Activated naive CD4-positive, alpha-beta T cell (primary cell): ENCODE results near the gene GRID1.

Source experiments
- DNase-seq, 4 experiments: peaks; one replicate each; lab custom pipeline; 2025; lab: John Stamatoyannopoulos, UW

GRID1 gene

DNA sequence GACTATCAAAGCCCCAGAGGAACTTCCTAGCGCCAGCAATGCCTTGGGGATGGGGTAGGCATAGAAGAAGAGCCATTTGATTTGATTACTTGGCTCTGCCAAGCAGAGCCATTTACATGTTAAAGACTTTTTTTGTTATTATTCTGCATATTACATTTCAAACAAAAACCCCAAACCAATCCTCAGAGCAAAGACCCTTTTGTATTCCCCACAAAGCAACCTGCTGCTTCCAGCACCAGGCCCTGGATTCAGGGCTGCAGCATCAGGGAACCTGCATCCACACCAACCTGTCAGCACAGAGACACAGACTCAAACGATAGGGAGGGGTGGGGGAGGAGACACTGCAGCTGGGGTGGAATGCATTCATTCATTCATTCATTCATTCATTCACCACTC lies 73.2 kb downstream of the GRID1 start:
- no peak for DNase-seq

DNA sequence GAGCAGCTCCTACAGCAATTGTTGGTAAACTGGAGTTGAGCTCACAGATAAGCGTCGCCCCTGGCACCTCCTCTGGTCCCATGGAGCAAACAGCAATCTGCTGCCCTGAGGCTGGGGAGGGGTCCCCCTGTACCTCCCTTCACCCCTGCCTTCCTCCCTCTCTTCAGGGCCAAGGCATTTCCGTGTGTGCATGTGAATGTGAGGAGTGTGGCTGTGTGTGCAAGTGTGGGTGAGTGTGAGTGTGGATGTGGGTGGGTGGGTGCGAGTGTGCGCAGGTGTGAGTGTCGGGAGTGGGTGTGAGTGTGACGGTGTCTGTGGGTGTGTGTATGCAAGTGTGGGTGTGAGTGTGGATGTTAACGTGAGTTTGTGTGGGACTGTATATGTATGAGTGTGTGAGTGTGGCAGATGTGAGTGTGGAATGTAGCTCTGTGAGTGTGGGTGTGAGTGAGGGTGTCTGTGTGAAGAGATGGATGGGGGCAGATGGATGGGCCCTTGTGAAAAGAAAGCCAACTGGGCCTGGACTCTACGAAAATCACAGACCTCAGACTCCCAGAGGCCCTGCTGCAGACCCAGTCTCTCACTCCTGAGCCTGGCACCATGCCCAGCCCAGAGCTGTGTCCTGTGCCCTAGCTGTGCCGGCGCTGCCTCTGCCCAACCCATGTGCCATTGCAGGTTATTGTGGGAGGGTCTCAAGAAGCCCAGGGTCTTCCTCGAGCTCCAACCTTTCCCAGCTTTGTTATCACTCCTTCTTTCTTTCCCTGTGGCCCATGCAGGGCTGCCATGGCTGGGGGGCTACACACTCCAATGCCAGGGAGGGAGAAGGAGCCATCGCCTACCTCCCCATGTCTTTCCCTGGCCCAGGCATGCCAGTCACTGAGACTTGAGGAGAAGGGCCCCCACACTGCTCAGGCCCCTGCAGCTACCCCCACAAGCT lies 73.9 kb downstream of the GRID1 start:
- no peak for DNase-seq

DNA sequence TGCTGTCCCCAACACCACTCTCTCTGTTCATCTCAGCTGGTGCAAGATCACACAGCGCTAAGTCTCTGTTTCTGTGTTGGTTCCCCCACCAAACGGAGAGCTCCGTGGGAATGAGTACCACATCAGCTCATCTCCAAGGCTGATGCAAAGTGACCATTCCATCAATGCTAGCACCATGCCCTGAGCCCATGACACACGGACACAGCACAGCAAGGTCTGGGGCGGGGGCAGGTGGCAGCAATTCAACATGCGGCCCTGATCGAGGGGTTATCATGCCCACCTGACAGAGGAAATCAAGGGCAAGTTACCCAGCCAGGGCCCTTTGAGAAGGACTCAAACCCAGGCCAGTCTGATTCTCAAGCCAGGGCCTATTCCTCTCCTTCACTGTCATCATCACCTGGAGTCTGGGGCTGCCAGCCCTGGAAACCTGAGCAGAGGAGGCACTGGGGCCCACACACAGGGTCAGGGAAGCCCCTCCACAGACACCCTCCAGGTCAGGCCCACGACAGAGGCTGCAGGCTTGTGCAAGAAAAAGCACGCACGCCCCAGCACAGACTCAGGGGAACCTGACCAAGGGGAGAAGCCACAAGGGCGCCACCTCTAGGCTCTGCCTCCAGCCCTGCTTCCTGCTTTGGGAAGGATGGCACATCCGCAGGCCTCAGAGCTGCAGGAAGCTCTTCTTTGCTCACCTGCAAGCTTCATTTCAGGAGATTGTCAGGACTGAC lies 74.8 kb downstream of the GRID1 start:
- DNase-seq = no peak

DNA sequence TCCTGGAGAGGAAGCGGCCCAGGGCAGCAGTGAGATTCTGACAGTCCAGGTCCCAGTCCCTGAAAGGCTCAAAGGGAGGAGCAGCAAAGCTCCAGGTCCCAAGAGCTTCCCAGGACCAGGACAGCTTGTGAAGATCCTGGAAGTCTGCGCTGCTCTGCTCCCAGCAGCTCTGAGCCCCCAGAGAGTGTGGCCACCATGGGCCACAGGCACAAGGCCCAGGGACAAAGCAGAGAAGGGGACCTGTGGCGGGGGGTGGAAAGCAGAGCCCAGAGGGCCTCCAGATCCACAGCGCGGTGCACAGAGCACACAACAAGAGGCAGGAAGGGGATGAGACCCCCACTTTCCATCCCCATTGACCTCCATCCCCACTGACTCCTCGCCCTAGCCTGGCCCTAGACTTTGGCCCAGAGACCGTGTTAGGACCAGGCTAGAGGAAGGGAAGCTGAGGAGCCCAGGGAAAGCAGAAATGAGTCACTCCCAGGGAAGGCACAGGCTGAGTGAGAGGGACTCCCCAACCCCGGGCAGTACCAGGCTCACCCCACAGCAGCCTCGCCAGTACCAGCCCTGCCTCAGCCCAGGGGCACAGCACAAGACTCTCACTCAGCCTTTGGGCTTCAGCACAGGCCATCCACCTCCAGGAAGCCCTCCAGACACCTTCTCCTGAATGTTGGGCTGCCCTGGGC lies 75.5 kb downstream of the GRID1 start:
- no peak for DNase-seq

DNA sequence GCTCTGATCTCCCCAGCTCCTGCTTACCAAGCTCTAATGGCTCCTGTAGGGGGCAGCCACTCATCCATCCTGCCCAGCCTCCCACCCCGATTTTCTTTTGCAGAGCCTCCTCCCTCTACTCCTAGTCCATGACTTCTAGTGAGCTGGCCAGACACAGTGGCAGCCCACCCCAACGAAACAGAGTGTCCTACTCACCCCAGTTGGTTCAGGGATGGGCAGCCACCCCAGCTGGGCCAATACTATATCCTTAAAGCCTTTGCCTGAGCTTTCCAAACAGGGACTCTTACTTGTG lies 77.1 kb downstream of the GRID1 start:
- DNase-seq = no peak

DNA sequence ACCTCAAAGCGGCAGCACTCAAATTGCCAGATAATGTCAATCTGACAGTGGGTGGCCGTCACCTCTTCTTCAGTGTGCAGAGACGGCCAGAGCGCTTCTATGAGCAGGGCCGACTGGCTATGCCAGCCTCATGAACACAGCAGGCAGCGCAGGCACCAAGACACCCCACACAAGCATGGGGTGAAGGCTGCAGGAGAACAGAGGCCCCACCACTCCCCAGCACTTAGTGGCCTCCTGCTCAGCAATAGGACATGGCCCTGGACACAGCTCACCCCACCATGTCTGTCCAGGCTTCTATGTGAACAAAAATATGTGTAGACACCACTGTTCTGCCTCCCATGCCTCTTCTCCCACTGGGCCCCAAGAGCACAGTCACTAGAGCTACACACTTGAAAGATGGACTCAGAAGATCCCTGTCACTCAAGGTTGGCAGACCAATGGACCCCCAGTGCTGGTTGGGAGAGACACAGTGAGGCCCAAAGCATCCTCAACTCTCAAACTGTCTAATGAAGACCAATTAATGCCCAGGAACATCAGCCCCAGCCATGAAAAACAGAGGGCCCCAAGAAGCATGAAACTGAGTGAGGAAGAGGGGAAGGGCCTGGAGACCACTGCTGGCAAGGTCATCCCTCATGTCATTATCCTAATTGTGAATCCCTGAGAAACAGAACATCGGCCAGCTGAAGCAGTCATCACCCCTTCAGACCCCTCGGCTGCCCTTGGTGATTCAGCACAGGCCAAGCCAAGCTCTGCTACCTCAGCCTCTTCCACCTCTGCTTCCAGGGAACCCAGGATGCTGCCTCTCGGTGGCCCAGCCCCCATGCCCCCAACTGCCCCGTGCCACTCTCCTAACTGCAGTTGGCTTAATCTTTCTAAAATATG lies 77.7 kb downstream of the GRID1 start:
- no peak for DNase-seq

DNA sequence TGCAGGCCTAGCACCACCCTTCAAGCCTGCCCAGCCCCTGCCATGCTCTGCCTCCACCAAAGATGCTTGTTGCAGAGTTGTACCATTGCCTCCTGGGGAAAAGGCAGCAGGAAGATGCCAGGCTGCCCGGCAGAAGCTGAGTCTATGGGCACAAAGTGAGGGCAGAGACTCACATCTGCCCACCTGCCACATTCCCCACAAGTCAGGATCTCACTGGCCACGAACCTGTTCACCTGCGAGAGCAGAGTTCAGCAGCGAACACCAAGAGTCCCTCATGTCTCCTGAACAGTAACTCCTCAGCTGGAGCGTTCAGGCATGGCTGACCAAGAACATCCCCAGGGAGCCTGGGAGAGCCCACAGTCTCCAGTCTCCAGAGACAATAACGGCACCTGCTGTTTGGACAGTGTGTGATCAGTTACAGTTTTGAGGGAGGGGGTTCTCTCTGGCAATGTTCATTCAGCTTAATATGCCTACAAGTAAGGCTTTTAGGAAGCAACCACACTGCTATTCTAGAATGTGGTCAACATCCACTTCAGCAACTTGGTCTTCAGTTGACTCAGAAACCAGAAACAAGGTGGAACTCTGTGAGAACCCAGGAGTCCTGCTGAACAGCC lies 78.5 kb downstream of the GRID1 start:
- no peak for DNase-seq

DNA sequence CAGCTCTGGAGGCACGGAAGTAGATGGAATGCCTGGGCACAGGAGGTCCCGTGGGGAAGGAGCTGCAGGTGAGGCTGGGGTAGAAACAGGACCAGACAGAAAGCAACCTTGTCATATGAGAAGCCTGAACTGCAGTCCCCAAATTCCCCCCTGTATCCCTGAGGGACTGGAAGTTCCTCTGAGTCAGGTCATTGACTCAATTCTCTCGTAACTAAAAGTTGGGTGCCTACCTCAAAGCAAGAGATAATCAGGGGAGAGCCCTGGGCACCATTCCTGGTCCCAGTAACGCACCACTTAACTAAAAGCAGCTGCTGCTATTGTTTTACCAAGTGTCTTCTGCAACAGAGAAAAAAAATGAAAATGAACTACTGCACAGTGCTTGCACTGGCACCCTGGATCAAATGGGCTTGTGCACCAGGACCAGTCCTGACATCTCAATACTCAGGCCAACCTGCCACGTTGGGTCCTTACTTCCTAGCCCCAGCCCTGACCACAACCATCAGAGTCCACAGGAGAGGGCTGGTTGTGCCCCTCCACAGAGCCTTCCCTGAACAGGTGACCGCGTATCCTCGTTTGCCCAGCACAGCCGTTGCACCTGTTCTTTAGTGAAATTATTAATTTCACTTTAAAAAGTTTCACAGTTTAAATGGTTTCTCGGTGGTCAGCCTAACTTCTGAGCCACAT lies 79.3 kb downstream of the GRID1 start:
- DNase-seq = no peak

DNA sequence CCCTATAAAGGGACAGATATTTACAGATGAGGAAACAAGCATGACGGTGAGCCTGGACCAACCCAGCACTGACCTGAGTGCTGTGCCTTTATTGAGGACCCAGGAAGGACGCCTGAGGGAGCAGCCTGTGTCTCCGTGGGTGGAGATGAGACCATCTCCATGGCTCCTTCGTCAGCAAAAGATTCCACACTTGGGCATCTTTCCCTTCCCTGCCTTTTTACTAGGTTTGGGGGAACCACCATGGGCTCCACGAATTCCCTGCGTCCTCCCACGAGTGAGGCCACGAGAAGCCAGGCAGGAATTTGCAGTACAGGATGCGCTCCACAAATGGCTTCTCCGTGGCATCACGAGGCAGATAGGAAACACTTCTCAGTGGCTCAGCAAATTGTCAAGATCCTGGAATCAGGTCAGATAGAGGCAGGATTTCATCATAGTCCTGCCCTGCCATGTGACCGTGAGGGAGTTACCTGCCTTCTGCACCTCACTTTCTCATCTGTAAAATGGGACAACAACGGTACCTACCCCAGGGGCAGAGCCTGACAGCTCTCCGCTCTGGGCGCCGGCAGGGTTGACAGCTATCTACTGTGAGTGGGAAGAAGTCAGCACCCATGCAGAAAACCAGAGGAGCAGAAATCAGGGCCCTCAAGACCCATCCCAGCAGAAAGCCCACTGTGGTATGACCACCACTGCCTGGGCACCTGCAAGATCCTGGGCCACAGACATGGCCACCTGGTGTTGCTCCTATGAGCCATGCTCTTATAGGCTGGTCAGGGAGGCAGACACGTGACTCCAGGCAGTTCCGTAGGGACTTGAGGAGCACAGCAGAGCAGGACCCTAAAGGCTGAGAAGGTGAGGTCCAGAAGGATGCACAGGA lies 80.1 kb downstream of the GRID1 start:
- DNase-seq = no peak

DNA sequence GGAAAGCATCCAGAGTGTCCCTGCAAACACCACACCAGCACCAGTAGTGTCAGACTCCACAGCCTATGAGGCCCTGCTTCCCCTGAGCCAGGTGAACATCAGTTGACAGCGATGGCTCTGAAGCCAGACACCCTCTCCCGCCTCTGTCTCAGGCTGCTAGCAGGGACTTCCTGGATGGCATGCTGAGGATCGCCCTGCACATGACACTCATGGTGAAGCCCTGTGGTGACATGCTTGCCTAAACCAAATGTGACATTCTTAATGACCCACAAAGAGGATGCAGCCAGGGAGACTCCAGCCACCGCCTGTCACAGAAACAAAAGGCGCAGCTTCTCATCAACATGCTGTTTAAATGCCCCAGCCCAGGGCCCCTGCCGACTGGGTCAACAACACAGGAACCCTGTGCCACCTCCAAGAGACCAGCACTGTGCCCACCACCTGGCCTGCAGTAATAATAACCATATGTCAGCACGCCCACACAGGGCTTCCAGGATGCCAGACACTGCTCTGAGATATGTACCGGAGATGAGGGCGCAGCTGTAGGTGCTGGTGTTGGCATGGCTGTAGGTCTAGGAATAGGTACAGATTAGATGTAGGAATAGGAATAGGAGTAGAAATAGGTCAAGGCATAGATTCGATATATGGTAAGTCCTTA lies 81.3 kb downstream of the GRID1 start:
- no peak for DNase-seq

DNA sequence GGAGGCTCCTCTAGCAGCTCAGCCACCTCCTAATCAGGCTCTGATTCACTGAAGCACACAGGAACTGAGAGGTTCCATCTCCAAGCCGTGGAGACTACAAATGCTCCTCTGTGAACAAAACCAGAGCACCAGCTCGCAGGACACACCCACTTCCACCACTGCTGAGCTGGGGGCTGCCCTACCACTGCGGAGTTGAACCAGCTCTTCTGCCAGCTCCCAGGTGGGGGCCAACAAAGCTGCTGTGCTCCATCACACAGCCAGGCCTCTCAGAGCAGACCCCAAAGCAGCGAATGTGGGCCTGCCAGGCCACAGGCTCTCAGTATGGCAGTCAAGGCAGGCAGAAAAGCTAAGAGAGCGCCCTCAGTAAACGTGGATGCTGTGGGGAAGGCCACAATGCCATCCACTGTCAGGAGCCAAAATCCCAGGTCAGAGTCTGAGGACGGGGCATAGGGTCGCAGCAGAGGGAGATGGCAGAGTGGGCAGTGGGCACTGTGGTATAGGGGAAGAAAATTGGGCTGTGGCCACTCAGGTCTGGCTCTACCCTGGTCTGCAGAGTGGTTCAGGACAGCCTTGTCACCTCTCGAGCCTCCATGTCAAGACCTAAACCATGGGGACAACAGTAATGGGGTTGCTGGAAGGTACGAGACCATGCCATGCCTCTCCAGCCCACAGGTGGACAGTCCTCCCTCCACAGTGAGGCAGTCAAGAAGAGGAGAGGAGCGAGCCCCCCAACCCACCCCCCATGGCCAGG lies 82.1 kb downstream of the GRID1 start:
- no peak for DNase-seq

DNA sequence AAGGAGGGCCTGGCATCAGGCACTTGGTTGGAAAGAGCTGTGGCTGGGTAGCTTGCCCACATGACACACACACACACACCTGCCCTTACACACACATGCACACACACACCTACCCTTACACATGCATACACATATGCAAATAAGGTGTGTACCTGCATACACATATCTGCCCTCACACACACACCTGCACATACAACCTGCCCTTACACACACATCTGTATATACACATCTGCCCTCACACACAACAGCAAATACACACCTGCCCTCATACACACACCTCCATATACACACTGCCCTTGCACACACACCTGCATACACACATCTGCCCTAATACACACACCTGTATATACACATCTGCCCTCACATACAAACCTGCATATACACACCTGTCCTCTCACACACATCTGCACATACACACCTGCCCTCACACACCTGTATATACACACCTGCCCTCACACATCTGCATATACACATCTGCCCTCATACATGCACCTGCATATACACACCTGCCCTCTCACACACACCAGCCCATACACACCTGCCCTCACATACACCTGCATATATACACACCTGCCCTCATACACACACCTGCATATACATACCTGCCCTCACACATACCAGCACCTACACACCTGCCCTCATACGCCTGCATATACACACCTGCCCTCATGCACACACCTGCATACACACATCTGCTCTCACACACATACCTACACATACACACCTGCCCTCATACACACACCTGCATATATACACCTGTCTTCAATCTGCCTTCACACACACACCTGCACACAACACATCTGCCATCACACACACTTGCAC lies 82.9 kb downstream of the GRID1 start:
- DNase-seq = no peak

DNA sequence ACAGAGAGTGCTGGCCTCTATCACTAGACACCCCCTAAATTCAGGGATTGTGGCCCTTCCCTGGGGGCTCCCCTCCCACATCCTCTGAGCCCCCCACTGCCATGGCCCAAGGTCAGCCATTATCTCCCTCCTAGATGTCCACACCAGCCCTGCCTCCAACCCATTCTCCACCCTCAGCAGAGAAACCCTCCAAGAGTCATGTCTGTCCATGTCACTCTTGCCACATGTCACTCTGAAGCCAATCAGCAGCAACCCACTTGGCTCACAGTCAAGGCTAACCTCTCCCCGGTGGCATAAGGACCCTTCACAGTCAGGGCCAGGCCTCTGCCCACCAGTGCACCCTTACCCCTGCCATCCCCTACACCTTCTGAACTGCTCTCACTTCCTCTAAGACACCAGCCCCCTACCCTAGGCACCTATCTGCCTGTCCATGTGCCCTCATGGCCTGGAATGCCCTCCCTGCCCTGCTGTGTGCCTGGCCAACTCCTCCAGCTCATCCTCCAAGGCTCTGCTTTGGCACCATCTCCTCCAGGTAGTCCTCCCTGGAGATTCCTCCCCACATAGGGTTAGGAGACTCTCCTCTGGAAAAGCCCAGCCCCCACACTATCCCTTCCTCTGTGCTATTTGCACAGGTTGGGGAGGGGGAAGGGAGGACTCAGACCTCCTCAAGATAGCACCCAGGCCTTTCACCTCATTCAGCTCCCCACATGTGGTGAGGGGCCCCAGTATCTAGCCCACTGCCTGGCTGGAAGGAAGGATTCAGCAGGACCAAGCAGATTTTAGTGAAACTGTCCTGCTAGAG lies 83.7 kb downstream of the GRID1 start:
- DNase-seq = no peak

DNA sequence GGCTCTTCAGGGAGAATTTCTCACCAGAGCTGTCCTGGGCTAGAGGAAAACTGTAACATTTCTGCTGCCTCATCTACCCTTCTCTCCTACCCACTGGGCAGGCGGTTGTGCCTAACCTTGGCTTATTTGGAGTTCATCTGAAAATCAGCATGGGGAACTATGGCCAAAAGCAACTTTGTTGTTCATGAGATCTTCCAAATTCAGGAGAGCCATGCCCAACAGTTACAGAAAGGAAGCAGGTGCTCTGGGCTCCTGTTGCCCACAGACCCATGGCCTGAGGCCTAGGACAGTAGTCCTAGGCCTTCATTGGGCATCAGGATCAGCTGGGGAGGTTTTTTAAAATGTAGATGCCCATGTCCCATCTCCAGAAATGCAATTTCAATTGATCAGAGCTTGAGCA lies 85.2 kb downstream of the GRID1 start:
- DNase-seq = no peak

DNA sequence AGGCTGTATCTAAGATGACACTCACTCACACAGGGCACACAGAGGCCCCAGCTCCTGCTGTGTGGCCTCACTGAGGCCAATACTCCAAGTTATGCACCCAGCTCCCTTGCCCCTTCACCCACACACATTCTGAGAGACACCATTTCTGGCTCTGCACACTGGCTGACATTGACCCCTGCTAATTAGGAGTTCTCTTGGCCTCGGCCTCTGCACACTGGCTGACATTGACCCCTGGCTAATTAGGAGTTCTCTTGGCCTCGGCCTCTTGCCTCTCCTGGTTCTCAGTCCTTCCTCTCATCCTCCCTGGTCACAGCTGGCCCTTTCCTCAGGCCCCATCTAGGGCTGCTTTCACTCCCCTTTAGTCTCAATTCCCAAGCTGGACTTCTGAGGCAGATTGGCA lies 97.3 kb downstream of the GRID1 start:
- DNase-seq = no peak

DNA sequence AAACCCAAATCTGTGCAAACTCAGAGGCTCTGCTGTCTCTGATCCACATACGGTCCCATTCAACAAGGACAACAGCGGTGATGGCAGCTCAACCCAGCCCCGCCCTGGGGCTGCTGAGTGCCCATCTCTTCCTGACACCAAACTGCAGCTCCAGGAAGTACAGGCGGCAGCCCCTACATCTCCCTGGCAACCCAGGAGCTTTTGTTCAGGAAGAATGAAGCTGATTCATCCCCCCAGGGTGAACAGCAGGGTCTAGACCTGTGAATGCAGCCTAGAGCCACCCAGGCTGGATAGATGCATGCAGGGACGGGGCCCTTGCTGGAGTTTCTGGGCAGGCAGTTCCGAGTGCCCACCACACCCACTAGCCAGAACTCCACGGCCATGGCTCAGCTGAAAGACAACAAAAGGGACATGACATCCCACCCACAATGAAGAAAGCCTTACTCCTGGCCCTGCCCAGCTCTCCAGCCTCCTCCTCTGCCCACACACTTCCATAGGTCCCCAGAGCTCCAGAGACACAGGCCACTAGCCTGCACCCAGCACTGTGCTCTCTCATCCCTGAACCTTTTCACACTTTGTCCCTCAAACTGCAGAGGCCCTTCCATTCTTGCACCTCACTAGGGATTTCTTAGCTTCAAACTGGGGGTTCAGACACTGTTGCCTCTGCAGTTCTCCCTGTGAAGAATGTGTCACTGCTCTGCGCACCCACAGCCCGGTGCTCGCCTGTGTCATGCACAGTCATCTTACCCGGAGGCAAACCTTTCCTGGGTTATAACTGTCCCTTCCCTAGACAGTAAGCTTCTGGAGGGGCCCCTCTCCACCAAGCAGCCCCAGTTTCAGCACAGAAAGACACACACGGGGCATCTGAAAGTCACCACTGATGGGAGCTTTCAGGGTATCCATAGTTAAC lies 99.1 kb downstream of the GRID1 start:
- DNase-seq = no peak
